ENCODE measurements around the gene ADCY3. TPM values are rescaled to one million over a fixed set of nuclear protein-coding genes. Genes with fewer than 3 reads are reported as not detected.

The ADCY3 gene
- total RNA-seq, 2 donors from 2014 or later = 25.2 to 33.7 TPM

- Histone ChIP-seq H3K27me3 (no peaks in the 10 kb centered on the region), H3K4me1 (no peaks in the 10 kb centered on the region), H3K9ac (ENCODE audit: low read depth in 2 of 2, low read length in 2 of 2) (no peak overlapping the region), H3K9me3 (no peaks in the 10 kb centered on the region), H3K36me3 (no peaks in the 10 kb centered on the region), H3K4me3 (no peak overlapping the region), H3K27ac (no peak overlapping the region)
- TF ChIP-seq, protein P1, sequence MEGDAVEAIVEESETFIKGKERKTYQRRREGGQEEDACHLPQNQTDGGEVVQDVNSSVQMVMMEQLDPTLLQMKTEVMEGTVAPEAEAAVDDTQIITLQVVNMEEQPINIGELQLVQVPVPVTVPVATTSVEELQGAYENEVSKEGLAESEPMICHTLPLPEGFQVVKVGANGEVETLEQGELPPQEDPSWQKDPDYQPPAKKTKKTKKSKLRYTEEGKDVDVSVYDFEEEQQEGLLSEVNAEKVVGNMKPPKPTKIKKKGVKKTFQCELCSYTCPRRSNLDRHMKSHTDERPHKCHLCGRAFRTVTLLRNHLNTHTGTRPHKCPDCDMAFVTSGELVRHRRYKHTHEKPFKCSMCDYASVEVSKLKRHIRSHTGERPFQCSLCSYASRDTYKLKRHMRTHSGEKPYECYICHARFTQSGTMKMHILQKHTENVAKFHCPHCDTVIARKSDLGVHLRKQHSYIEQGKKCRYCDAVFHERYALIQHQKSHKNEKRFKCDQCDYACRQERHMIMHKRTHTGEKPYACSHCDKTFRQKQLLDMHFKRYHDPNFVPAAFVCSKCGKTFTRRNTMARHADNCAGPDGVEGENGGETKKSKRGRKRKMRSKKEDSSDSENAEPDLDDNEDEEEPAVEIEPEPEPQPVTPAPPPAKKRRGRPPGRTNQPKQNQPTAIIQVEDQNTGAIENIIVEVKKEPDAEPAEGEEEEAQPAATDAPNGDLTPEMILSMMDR (IDR thresholded peaks at IDR 0.05) = no peak
- no peak for DNase-seq
- intact Hi-C loops (cut with DNase I) = loop anchor here (10.0 kb wide), 2 partner anchors 214 to 296 kb away; no protein-coding TSS in a partner anchor
These were observed 91.6 kb downstream of the ADCY3 start for GRCh38 chr2:24828238-24828996.

GRCh38 chr2:24827321-24828237, 92.5 kb downstream of the ADCY3 start:
- H3K27me3 ChIP-seq = no peaks in the 10 kb centered on the region
- peak; percentile 86 for DNase-seq
- no peak overlapping the region for H3K4me3 ChIP-seq
- TF ChIP-seq, protein P1 (IDR thresholded peaks at IDR 0.05) = peak; percentile 79
- intact Hi-C loops (cut with DNase I) = loop anchor here (2.0 to 10.0 kb wide), 3 partner anchors 213 to 417 kb away; no protein-coding TSS in a partner anchor
- H3K4me1 ChIP-seq = no peaks in the 10 kb centered on the region
- no peaks in the 10 kb centered on the region for H3K36me3 ChIP-seq
- H3K27ac ChIP-seq = no peak overlapping the region
- no peaks in the 10 kb centered on the region for H3K9me3 ChIP-seq
- H3K9ac ChIP-seq (ENCODE audit: low read depth in 2 of 2, low read length in 2 of 2) = peak overlapping the region in 1 of 2 donors; percentile 28

DNA sequence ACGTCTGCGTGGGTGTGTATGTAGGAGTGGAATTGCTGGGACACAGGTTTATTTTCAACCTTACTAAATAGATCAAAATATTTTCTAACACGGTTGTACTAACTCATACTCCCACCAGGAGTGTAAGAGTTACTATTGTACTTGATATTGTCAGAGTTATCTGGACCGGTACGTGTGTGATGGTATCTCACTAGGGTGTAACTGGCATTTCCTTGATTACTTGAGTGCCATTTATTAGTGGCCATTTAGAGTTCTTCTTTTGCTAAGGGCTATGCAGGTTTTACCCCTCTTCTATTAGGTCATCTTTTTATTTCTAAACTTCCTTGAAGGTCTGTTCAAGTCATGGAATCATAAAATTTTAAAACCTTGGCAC, 93.3 kb downstream of the ADCY3 start:
- Histone ChIP-seq H3K4me3 (no peak overlapping the region), H3K36me3 (no peaks in the 10 kb centered on the region), H3K27me3 (no peaks in the 10 kb centered on the region), H3K4me1 (no peaks in the 10 kb centered on the region), H3K27ac (no peak overlapping the region), H3K9ac (ENCODE audit: low read depth in 2 of 2, low read length in 2 of 2) (peak overlapping the region in 1 of 2 donors; percentile 28), H3K9me3 (no peaks in the 10 kb centered on the region)
- TF ChIP-seq, protein P1 (IDR thresholded peaks at IDR 0.05) = no peak
- DNase-seq = no peak
- intact Hi-C loops (cut with DNase I) = loop anchor here (2.0 to 10.0 kb wide), 3 partner anchors 212 to 416 kb away; no protein-coding TSS in a partner anchor

DNA sequence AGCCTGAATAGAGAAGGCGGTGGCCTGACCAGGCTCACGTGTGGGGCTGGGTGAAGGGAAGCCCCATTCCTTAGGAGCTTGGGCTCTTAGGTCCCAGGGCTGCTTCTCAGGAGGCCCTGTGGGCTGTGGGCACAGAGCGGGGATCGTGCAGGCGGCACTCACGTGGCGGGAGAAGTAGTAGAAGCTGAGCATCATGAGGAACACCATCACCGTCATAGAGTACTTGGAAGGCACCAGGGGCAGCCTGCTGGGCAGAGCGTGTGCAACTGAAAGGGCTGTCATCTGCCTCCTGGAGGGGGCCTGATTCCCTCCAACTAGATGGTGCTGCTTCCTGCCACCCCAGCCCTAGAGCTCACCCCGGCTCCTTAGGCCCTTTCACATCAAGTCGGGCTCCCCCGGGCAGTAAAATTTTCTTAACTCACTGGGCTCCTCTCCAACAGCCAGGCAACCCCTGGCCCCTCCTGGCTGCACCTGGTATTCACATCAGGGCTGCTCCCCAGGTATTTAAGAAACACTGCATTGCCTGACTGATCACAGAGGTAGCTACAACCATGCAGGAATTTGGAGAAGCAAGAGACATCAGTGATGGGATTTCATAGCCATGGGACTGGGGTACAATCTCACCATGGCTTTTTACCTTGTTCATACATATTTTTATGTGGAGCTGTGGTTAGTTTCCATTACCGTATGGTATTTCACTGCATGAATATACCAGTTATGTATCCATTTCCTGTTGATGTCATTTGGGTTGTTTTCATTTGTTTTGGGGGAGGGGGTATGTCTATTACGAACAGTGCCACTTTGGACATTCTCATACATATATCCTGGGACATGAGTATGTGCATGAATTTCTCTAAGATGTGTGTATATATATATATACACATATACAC, 93.9 kb downstream of the ADCY3 start:
- no peaks in the 10 kb centered on the region for H3K9me3 ChIP-seq
- no peak for DNase-seq
- H3K4me3 ChIP-seq = no peak overlapping the region
- no peaks in the 10 kb centered on the region for H3K27me3 ChIP-seq
- no peak overlapping the region for H3K27ac ChIP-seq
- intact Hi-C loops (cut with DNase I) = loop anchor here (2.0 to 10.0 kb wide), 3 partner anchors 211 to 415 kb away; no protein-coding TSS in a partner anchor
- no peaks in the 10 kb centered on the region for H3K4me1 ChIP-seq
- H3K36me3 ChIP-seq = no peaks in the 10 kb centered on the region
- TF ChIP-seq, protein P1 (IDR thresholded peaks at IDR 0.05) = no peak
- no peak overlapping the region for H3K9ac ChIP-seq (ENCODE audit: low read depth in 2 of 2, low read length in 2 of 2)
